T-helper 17 cell (primary cell): ENCODE measurements around the gene IGHMBP2. TPM values are rescaled to one million over a fixed set of nuclear protein-coding genes. Genes with fewer than 3 reads are reported as not detected.

Source experiments
- ATAC-seq: fragments of 150-1000 bp; cut with Tn5 transposase; 2 replicates; pipeline ENCODE4 v1.10.0; 2021; ENCODE audit warnings: mild to moderate bottlenecking, moderate library complexity
- DNase-seq, 3 donors: peaks; one replicate each; pipeline versions ENCODE4 v3.0.0 to v3.0.0-alpha.2; 2020 to 2021
- H3K9me3 ChIP-seq: one replicate; pipeline ENCODE4 v1.7.0; 2013; ENCODE audit warnings: low read length, mild to moderate bottlenecking; ENCODE audit not compliant: control insufficient read depth, poor library complexity, severe bottlenecking
- H3K27ac Mint-ChIP-seq: one replicate; pipeline ENCODE4 v1.8.0; 2022; ENCODE audit warnings: mild to moderate bottlenecking, moderate library complexity, mixed read lengths
- H3K27me3 Mint-ChIP-seq: one replicate; pipeline ENCODE4 v1.8.0; 2022; ENCODE audit warnings: mixed read lengths
- H3K36me3 Mint-ChIP-seq: one replicate; pipeline ENCODE4 v1.8.0; 2022; ENCODE audit warnings: low read depth, mixed read lengths
- H3K4me1 Mint-ChIP-seq: one replicate; pipeline ENCODE4 v1.8.0; 2022; ENCODE audit warnings: mild to moderate bottlenecking, mixed read lengths
- H3K4me3 Mint-ChIP-seq: one replicate; pipeline ENCODE4 v1.8.0; 2022; ENCODE audit warnings: mild to moderate bottlenecking, moderate library complexity, mixed read lengths
- total RNA-seq, 4 donors: library from RNA in 2 of 4; stranded (reverse) in 2 of 4; gene quantifications; one replicate each; pipeline ENCODE4 v1.2.3 and lab custom pipeline; 2022 to 2026

IGHMBP2 gene
- total RNA-seq, 2 donors from 2014 or later = 27.5 to 28.4 TPM

DNA sequence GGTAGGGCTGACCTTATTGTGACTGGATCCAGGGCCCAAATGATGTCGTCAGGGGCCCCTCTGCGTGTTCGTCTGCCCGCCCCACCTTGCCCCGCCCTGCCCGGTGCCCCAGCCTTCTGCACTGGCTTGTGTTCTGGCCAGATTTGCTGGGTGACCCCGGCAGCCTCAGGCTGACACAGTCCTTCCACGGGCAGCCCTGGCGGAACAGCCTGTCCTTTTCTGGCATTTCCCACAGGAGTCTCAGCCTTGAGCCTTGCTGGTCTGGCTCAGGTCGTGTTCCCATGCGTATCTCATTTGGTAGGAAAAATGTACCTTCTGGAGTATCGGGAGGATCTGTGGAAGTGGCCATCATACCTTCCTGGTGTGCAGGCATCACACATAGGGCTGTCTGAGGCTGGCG lies 31.0 kb downstream of the IGHMBP2 start:
- Mint-ChIP-seq H3K27ac (no peak overlapping the region), H3K4me3 (no peak overlapping the region), H3K4me1 (peaks cover 7% of the 10 kb centered on the region), H3K27me3 (no peaks in the 10 kb centered on the region), H3K36me3 (peaks cover 10% of the 10 kb centered on the region)
- no peaks in the 10 kb centered on the region for H3K9me3 ChIP-seq
- DNase-seq (no peak), ATAC-seq (no peak)

DNA sequence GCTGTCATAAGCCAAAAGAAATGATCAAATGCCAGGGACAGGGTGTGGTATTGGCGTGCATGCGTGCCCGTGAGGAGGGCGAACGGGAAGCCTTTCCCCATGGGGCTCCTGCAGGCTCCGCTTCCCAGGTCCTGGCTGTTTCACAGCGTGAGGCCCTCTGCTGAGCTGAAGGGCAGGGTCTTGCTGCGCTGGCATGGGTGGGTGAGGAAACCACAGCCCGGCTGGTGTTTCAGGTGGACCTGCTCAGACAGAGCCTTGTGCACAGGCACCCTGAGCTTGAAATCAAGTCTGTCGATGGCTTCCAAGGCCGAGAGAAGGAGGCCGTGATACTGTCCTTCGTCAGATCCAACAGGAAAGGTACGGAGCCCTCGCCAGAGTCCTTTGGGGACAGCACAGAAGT lies 31.4 kb downstream of the IGHMBP2 start:
- Mint-ChIP-seq H3K4me3 (no peak overlapping the region), H3K27ac (no peak overlapping the region), H3K36me3 (peaks cover 10% of the 10 kb centered on the region), H3K4me1 (peaks cover 7% of the 10 kb centered on the region), H3K27me3 (no peaks in the 10 kb centered on the region)
- no peak for DNase-seq
- no peak for ATAC-seq
- no peaks in the 10 kb centered on the region for H3K9me3 ChIP-seq

- H3K27ac Mint-ChIP-seq = no peak overlapping the region
- ATAC-seq (no peak), DNase-seq (no peak)
- peaks cover 6% of the 10 kb centered on the region for H3K36me3 Mint-ChIP-seq
- H3K27me3 Mint-ChIP-seq = no peaks in the 10 kb centered on the region
- no peaks in the 10 kb centered on the region for H3K9me3 ChIP-seq
- H3K4me1 Mint-ChIP-seq = peaks cover 4% of the 10 kb centered on the region
- no peak overlapping the region for H3K4me3 Mint-ChIP-seq
Measured at GRCh38 chr11:68935516-68936357, 32.0 kb downstream of the IGHMBP2 start.

DNA sequence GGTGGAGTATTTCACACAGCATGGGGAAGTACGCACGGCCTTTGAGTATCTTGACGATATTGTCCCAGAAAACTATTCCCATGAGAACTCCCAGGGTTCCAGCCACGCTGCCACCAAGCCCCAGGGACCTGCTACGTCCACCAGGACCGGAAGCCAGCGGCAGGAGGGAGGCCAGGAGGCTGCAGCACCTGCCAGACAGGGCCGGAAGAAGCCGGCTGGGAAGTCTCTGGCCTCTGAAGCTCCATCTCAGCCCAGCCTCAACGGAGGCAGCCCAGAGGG lies 32.6 kb downstream of the IGHMBP2 start:
- DNase-seq (no peak), ATAC-seq (no peak)
- Mint-ChIP-seq H3K36me3 (peaks cover 6% of the 10 kb centered on the region), H3K27ac (no peak overlapping the region), H3K27me3 (no peaks in the 10 kb centered on the region), H3K4me1 (peaks cover 4% of the 10 kb centered on the region), H3K4me3 (no peak overlapping the region)
- no peaks in the 10 kb centered on the region for H3K9me3 ChIP-seq

DNA sequence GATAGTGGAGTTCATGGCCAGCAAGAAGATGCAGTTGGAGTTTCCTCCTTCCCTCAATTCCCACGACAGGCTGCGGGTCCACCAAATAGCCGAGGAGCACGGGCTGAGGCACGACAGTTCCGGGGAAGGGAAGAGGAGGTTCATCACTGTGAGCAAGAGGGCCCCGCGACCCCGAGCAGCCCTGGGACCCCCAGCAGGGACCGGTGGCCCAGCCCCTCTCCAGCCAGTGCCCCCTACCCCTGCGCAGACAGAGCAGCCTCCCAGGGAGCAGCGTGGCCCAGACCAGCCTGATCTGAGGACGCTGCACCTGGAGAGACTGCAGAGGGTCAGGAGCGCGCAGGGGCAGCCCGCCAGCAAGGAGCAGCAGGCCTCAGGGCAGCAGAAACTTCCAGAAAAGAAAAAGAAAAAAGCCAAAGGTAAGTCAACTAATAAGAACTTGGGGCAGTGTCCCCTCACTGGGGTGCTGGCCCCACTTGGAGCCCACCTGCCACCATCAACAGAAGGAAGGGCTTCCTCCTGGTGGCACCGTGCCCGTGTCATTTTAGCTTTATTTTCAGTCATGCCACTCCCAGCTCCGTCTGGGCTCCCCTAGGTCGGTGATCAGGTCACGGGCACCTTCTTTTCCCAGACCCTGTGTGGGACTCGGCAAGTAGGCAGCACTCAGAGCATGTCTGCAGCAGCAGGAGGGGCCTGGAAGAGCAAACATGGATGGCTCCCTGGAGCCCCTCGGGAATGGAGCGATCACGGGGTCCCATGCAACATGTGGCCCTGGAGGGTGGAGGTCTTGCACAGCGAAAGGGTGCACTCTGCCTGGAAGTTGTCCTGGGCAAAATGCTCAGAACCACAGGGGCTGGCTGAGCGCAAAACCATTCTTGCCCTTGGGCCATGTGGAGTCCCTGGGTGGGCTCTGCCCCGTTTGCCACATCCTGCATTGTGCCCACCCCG lies 33.3 kb downstream of the IGHMBP2 start:
- no peaks in the 10 kb centered on the region for H3K9me3 ChIP-seq
- no peak overlapping the region for H3K4me3 Mint-ChIP-seq
- H3K27me3 Mint-ChIP-seq = no peaks in the 10 kb centered on the region
- no peak overlapping the region for H3K27ac Mint-ChIP-seq
- H3K4me1 Mint-ChIP-seq = peaks cover 2% of the 10 kb centered on the region
- ATAC-seq (no peak), DNase-seq (no peak)
- H3K36me3 Mint-ChIP-seq = peaks cover 4% of the 10 kb centered on the region

GRCh38 chr11:68938088-68938487 lies 34.4 kb downstream of the IGHMBP2 start:
- H3K36me3 Mint-ChIP-seq = peaks cover 4% of the 10 kb centered on the region

GRCh38 chr11:68938816-68939582 lies 35.3 kb downstream of the IGHMBP2 start:
- Mint-ChIP-seq H3K4me3 (no peak overlapping the region), H3K27ac (no peak overlapping the region), H3K27me3 (no peaks in the 10 kb centered on the region), H3K4me1 (no peaks in the 10 kb centered on the region), H3K36me3 (peaks cover 4% of the 10 kb centered on the region)
- ATAC-seq (no peak), DNase-seq (no peak)
- H3K9me3 ChIP-seq = no peaks in the 10 kb centered on the region

More at GRCh38 chr11:68938088-68938487, 34.4 kb downstream of the IGHMBP2 start:
- H3K27me3 Mint-ChIP-seq = no peaks in the 10 kb centered on the region
- no peaks in the 10 kb centered on the region for H3K9me3 ChIP-seq
- ATAC-seq = no peak
- H3K4me1 Mint-ChIP-seq = no peaks in the 10 kb centered on the region
- H3K27ac Mint-ChIP-seq = no peak overlapping the region
- DNase-seq = no peak
- H3K4me3 Mint-ChIP-seq = no peak overlapping the region

GRCh38 chr11:68939583-68940555 lies 36.2 kb downstream of the IGHMBP2 start:
- no peaks in the 10 kb centered on the region for H3K9me3 ChIP-seq
- no peaks in the 10 kb centered on the region for H3K27me3 Mint-ChIP-seq
- DNase-seq (no peak), ATAC-seq (no peak)
- H3K36me3 Mint-ChIP-seq = peaks cover 4% of the 10 kb centered on the region
- no peak overlapping the region for H3K27ac Mint-ChIP-seq
- H3K4me3 Mint-ChIP-seq = no peak overlapping the region
- no peaks in the 10 kb centered on the region for H3K4me1 Mint-ChIP-seq

GRCh38 chr11:68940651-68941323 lies 37.1 kb downstream of the IGHMBP2 start:
- no peaks in the 10 kb centered on the region for H3K4me1 Mint-ChIP-seq
- ATAC-seq = no peak

GRCh38 chr11:68941324-68942094 lies 37.8 kb downstream of the IGHMBP2 start:
- ATAC-seq (no peak), DNase-seq (no peak)
- Mint-ChIP-seq H3K27me3 (no peaks in the 10 kb centered on the region), H3K36me3 (peaks cover 4% of the 10 kb centered on the region), H3K4me1 (no peaks in the 10 kb centered on the region), H3K27ac (no peak overlapping the region), H3K4me3 (no peak overlapping the region)
- H3K9me3 ChIP-seq = no peaks in the 10 kb centered on the region

More at GRCh38 chr11:68940651-68941323, 37.1 kb downstream of the IGHMBP2 start:
- H3K36me3 Mint-ChIP-seq = peaks cover 4% of the 10 kb centered on the region
- peak overlapping the region; percentile 41 for H3K4me3 Mint-ChIP-seq
- no peak overlapping the region for H3K27ac Mint-ChIP-seq
- DNase-seq = no peak
- H3K27me3 Mint-ChIP-seq = no peaks in the 10 kb centered on the region
- H3K9me3 ChIP-seq = no peaks in the 10 kb centered on the region

DNA sequence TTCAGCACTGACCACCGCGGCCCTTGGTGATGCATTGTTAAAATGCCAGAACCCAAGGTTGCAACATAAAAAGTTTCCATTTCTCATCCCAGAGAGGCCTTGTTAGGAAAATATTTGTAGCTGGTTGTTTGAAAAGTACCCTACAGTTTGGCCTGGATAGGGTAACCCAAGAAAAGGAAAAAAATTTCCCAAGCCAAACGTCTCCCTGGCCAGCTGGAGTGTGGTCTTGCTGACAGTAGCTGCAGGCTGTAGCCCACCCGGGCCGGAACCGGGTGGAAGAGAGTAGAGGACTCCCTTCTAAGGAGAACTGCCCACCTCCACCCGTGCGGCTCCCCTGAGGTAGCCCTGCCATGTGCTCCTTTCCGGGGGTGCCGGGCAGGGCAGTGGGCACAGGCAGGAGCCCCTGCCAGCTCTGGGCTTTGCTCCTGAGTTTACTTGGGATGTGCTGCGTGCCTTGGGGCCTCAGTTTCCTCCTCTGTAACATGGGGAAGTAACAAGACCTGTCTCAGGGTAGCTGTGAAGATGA lies 38.5 kb downstream of the IGHMBP2 start:
- H3K9me3 ChIP-seq = no peaks in the 10 kb centered on the region
- Mint-ChIP-seq H3K4me1 (no peaks in the 10 kb centered on the region), H3K36me3 (peaks cover 4% of the 10 kb centered on the region), H3K27me3 (no peaks in the 10 kb centered on the region), H3K27ac (no peak overlapping the region), H3K4me3 (no peak overlapping the region)
- no peak for ATAC-seq
- no peak for DNase-seq
